ENCODE data around the gene GBE1. TPM values are rescaled to one million over a fixed set of nuclear protein-coding genes. Genes with fewer than 3 reads are reported as not detected.

The GBE1 gene
- total RNA-seq, 2 donors from 2014 or later = 9.6 to 15.8 TPM

- Histone ChIP-seq H3K4me3 (no peak overlapping the region), H3K4me1 (no peaks in the 10 kb centered on the region), H3K27me3 (no peaks in the 10 kb centered on the region), H3K9me3 (no peaks in the 10 kb centered on the region), H3K27ac (no peak overlapping the region), H3K36me3 (replicated peaks in 1 of 2; ENCODE audit: insufficient read depth in 1 of 2, low read depth in 2 of 2) (no peaks in the 10 kb centered on the region)
- TF ChIP-seq, protein P1, sequence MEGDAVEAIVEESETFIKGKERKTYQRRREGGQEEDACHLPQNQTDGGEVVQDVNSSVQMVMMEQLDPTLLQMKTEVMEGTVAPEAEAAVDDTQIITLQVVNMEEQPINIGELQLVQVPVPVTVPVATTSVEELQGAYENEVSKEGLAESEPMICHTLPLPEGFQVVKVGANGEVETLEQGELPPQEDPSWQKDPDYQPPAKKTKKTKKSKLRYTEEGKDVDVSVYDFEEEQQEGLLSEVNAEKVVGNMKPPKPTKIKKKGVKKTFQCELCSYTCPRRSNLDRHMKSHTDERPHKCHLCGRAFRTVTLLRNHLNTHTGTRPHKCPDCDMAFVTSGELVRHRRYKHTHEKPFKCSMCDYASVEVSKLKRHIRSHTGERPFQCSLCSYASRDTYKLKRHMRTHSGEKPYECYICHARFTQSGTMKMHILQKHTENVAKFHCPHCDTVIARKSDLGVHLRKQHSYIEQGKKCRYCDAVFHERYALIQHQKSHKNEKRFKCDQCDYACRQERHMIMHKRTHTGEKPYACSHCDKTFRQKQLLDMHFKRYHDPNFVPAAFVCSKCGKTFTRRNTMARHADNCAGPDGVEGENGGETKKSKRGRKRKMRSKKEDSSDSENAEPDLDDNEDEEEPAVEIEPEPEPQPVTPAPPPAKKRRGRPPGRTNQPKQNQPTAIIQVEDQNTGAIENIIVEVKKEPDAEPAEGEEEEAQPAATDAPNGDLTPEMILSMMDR (IDR thresholded peaks at IDR 0.05) = no peak
- no peak for TF ChIP-seq POLR2A (IDR thresholded peaks at IDR 0.05)
- ATAC-seq (no peak), DNase-seq (no peak)
- intact Hi-C loops (cut with DNase I) = no loop called here
- 78 to 82% methylated on average over 5 of the region's 5 CpGs for WGBS, 2 donors
Measured at GRCh38 chr3:81484520-81484919, 276.9 kb downstream of the GBE1 start.

GRCh38 chr3:81483046-81483445 lies 278.4 kb downstream of the GBE1 start:
- Histone ChIP-seq H3K4me1 (no peaks in the 10 kb centered on the region), H3K9me3 (no peaks in the 10 kb centered on the region), H3K27ac (no peak overlapping the region), H3K4me3 (no peak overlapping the region), H3K27me3 (no peaks in the 10 kb centered on the region), H3K36me3 (replicated peaks in 1 of 2; ENCODE audit: insufficient read depth in 1 of 2, low read depth in 2 of 2) (no peaks in the 10 kb centered on the region)
- intact Hi-C loops (cut with DNase I) = no loop called here
- WGBS, 2 donors = 73 to 79% methylated on average over 3 of the region's 3 CpGs
- TF ChIP-seq, protein P1 (IDR thresholded peaks at IDR 0.05) = no peak
- no peak for TF ChIP-seq POLR2A (IDR thresholded peaks at IDR 0.05)
- ATAC-seq (no peak), DNase-seq (no peak)

DNA sequence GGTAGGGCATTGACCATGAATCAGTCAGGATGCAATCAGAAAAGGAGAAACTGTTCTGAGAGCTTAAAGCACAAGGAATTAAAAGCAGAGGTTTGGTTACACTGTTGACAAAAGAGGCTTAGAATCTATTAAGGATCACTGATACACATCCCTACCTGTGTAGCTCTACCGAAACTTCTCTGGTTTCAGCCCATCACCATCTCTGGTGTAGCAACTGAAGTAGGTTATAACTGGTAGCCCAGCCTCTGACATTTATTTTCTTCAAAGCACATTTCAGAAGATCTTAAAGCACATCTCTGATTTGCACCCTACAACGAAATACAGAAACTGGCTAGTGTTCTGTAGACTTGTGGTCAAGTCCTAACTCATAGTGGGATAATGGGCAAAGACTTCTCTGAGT lies 283.7 kb downstream of the GBE1 start:
- DNase-seq (no peak), ATAC-seq (no peak)
- H3K4me1 ChIP-seq = no peaks in the 10 kb centered on the region
- no peak overlapping the region for H3K4me3 ChIP-seq
- WGBS, 2 donors = 70 to 74% methylated on average over 2 of the region's 2 CpGs
- H3K9me3 ChIP-seq = no peaks in the 10 kb centered on the region
- TF ChIP-seq, protein P1 (IDR thresholded peaks at IDR 0.05) = no peak
- no peak for TF ChIP-seq POLR2A (IDR thresholded peaks at IDR 0.05)
- no peaks in the 10 kb centered on the region for H3K36me3 ChIP-seq (replicated peaks in 1 of 2; ENCODE audit: insufficient read depth in 1 of 2, low read depth in 2 of 2)
- intact Hi-C loops (cut with DNase I) = no loop called here
- no peak overlapping the region for H3K27ac ChIP-seq
- H3K27me3 ChIP-seq = no peaks in the 10 kb centered on the region

- Histone ChIP-seq H3K4me1 (no peaks in the 10 kb centered on the region), H3K9me3 (no peaks in the 10 kb centered on the region), H3K4me3 (no peak overlapping the region), H3K27me3 (no peaks in the 10 kb centered on the region), H3K27ac (no peak overlapping the region), H3K36me3 (replicated peaks in 1 of 2; ENCODE audit: insufficient read depth in 1 of 2, low read depth in 2 of 2) (no peaks in the 10 kb centered on the region)
- no peak for DNase-seq
- TF ChIP-seq POLR2A (IDR thresholded peaks at IDR 0.05) = no peak
- TF ChIP-seq, protein P1 (IDR thresholded peaks at IDR 0.05) = no peak
- WGBS, 2 donors = 35 to 50% methylated on average over 4 of the region's 4 CpGs
- ATAC-seq = no peak
- intact Hi-C loops (cut with DNase I) = no loop called here
Measured at GRCh38 chr3:81476692-81477091, 284.8 kb downstream of the GBE1 start.

GRCh38 chr3:81472600-81473362 lies 288.7 kb downstream of the GBE1 start:
- 58 to 69% methylated on average over 6 of the region's 6 CpGs for WGBS, 2 donors
- H3K9me3 ChIP-seq = no peaks in the 10 kb centered on the region
- ATAC-seq (no peak), DNase-seq (no peak)
- intact Hi-C loops (cut with DNase I) = no loop called here
- no peak overlapping the region for H3K27ac ChIP-seq
- no peaks in the 10 kb centered on the region for H3K27me3 ChIP-seq
- H3K4me3 ChIP-seq = no peak overlapping the region
- H3K36me3 ChIP-seq (replicated peaks in 1 of 2; ENCODE audit: insufficient read depth in 1 of 2, low read depth in 2 of 2) = no peaks in the 10 kb centered on the region
- no peaks in the 10 kb centered on the region for H3K4me1 ChIP-seq
- TF ChIP-seq, protein P1 (IDR thresholded peaks at IDR 0.05) = no peak
- no peak for TF ChIP-seq POLR2A (IDR thresholded peaks at IDR 0.05)

Measured in body of pancreas (tissue), 4 donors.